GM19324 (cell line): ENCODE data around the gene NGF.

Experiments used
- ATAC-seq: cut with Tn5 transposase; IDR thresholded peaks from one replicate; pipeline ENCODE4 v1.9.1; 2021; ENCODE audit warnings: mild to moderate bottlenecking, moderate library complexity; ENCODE audit not compliant: unreplicated experiment, low FRiP score

Gene NGF

DNA sequence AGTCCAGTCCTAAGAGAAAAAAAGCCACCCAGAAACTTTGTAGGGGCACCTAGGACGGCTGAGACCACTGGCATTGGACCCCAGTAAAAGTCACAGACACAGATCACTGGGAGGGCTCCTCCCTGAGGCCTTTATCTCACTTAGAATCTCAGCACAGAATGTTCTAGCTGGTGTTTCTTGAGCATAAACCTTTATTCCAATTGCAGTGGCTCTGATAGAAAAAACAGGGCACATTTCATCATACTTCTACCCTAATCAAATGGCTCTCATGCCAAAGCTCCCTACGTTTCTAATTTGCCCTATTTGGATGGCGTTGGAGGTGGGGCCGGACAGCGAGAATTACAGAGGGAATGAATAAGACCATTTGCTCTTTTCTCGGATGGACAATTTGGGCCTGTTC lies 53.8 kb downstream of the NGF start:
- ATAC-seq, result no peak

DNA sequence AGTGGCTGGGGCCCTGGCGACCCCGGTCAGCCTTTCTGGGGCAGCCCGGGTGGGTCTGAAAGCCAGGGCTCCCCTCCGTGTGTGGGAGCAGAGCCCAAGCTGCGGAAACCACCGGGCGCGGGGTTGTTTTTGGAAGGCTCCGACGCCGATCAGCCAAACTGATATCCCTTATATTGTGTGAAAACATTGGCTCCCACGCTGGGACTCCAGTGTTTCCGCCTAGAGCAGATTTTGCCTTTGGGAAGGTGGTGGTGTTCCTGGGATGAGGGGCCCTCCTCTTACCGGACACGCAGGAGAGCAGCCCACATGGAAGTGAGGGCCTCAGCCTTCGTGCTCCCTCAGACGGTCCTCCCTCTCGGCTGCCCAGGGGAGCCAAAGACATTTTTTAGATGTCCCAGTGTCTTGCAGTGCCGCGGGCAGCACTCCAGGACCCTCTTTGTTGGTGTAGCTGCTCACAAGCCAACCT lies 54.3 kb downstream of the NGF start:
- no peak for ATAC-seq

- no peak for ATAC-seq
Observed at GRCh38 chr1:115283249-115283648, 54.8 kb downstream of the NGF start.

- no peak for ATAC-seq
Observed at GRCh38 chr1:115282807-115283208, 55.2 kb downstream of the NGF start.

DNA sequence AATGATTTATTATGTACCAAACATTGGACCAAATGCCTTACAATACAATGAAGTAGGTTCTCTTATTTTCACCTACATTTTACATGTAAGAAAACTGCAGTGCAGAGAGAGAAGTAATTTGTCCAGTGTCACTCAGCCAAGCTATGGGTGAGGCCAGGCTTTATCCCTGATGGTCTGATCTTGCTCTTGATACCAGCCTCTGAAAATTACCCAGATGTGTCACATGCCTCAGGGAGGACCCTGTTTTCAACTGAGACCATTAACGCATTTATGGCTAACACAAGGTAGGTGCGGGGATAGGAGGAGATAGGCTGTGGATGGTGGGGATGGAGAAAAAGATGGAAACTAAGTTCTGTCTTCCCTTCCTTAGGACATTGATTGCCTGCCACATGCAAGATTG lies 56.9 kb downstream of the NGF start:
- ATAC-seq, result no peak

DNA sequence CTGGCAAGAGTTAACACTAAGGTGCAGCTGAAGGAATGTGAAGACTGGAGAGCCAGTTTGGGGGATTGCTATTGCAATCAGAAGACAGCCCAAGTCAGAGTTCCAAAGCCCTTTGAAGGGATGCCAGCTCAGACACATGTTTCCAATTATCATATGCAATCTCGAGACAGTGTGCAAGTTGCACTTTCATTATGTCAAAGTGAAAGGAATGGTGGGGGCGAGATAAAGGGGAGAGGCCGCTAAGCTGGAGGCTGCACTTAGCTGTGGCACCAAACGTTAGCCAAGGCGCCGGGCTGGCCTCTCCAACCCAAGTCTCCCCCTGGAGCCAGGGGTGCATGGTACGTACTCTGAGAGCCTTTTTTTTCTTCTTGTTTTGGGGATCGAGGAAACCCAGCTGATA lies 58.0 kb downstream of the NGF start:
- ATAC-seq, result no peak

- ATAC-seq, result no peak
Observed at GRCh38 chr1:115278211-115278610, 59.8 kb downstream of the NGF start.

GRCh38 chr1:115277276-115277675 lies 60.8 kb downstream of the NGF start:
- ATAC-seq, result no peak

- no peak for ATAC-seq
Observed at GRCh38 chr1:115275216-115275615, 62.8 kb downstream of the NGF start.

DNA sequence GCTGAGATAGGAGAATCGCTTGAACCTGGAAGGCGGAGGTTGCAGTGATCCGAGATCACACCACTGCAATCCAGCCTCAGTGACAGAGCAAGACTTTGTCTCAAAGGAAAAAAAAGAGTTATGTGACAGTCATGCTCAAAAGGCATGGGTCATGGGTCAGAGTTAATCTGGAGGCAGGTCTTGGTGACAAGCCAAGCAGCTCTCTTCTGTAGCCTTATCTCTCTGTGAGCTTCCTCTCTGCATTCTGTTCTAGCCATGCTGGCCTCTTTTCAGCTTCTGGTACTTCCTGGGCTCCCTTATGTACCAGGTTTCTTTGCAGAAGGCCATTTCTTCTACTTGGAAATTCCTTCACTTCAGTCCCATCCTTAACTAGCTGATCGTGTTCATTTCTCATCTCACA lies 63.6 kb downstream of the NGF start:
- ATAC-seq, result no peak

GRCh38 chr1:115266729-115267421 lies 71.2 kb downstream of the NGF start:
- ATAC-seq, result no peak

GRCh38 chr1:115265099-115265498 lies 73.0 kb downstream of the NGF start:
- ATAC-seq, result no peak

DNA sequence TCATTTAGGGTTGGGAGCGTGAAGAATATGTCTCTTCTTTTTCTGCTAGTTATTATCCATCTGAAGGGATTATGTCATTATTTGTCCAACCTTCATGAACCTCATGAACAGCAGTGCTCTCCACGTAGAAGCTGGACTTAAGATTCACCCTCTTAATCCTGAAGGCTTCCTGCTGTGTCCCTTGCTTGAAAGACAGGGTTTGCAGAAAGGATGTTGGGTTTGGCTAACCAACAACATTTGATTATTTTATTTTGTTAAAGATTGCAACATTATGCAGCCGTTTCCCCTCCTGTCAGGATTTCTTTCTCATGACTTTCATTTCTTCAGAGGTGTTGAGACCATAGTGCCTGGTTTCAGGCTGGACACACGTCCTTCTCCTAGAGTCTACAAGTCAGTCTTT lies 75.2 kb downstream of the NGF start:
- ATAC-seq, result no peak

GRCh38 chr1:115261496-115261895 lies 76.6 kb downstream of the NGF start:
- ATAC-seq, result no peak

DNA sequence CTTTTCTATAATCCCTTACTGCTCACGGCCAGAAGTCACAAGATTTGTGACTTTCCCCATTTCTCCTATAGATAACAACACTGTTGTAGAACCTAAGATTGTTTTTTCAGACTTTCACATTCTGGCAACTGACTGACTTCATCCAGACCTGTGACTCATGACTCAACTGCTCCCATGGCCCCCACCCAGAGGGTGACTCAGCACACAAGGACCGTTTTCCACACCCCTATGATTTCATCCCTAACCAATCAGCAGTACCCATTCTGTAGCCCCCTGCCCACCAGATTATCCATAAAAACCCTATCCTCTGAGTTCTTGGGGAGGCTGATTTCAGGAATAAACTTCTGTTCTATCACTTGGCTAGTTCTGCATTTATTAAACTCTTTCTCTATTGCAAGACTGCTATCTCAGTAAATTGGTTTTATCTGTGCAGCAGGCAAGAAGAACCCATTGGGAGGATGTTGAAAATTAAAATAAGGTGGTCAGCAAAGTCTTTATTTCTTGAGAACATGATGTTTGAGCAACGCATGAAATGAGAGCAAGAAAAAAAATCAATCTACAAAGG lies 79.7 kb downstream of the NGF start:
- ATAC-seq, result no peak

- no peak for ATAC-seq
Observed at GRCh38 chr1:115257591-115257990, 80.5 kb downstream of the NGF start.

GRCh38 chr1:115255154-115255553 lies 82.9 kb downstream of the NGF start:
- ATAC-seq, result no peak

DNA sequence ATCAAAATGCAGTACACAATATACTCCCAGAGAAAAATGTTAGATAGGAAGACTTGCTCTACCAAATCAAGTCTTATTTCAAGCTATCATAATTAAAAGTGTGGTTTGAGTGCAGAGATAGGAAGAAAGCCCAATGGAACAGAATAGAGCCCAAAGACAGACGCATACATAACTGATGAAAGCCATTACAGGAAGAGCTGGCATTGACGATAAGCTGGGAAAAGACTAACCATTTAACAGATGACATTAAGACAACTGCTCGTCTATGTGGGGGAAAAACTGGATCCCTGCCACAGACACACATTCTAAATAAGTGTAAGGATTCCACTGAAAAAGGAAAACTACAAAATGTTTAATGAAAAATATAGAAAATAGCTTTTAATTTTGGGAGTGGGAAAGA lies 85.5 kb downstream of the NGF start:
- no peak for ATAC-seq

GRCh38 chr1:115251856-115252255 lies 86.2 kb downstream of the NGF start:
- ATAC-seq, result no peak

- ATAC-seq, result no peak
Observed at GRCh38 chr1:115251340-115251748, 86.7 kb downstream of the NGF start.

DNA sequence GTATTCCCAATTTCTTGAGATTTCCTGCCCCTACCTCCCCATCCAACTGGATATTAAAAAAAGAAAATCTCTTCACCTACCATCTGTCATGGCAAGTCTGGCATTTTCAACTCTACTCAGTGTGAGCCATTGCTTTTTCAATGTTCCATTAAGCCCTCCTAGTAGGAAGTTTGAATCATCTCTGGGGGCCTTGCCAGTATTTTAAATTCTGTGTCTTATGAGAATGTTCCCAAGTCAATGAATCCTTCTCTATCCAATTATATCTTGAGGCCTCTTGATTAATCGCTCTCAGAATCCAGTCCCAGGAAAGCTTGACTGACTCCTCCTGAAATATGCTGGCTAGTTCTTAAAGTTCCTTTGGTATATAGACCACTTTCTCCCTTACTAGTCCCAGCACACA lies 91.5 kb downstream of the NGF start:
- no peak for ATAC-seq

GRCh38 chr1:115245227-115245626 lies 92.8 kb downstream of the NGF start:
- ATAC-seq, result no peak
